Activated CD4-positive, alpha-beta T cell treated with anti-CD3 and anti-CD28 coated beads, Interleukin-2, amount 50 U/mL, for 4 hours (primary cell): Measurements from ENCODE around the gene PCNT.

Experiments used
- DNase-seq, 2 experiments: peaks; one replicate each; pipeline ENCODE4 v3.0.0-alpha.2; 2020

Gene PCNT

GRCh38 chr21:46409641-46410406 lies 85.9 kb downstream of the PCNT start:
- no peak for DNase-seq

- no peak for DNase-seq
Observed at GRCh38 chr21:46410516-46410915, 86.6 kb downstream of the PCNT start.

GRCh38 chr21:46411236-46411635 lies 87.3 kb downstream of the PCNT start:
- DNase-seq, result no peak

GRCh38 chr21:46411691-46412090 lies 87.7 kb downstream of the PCNT start:
- DNase-seq, result no peak

- no peak for DNase-seq
Observed at GRCh38 chr21:46412521-46413364, 88.8 kb downstream of the PCNT start.

GRCh38 chr21:46413365-46413696 lies 89.4 kb downstream of the PCNT start:
- DNase-seq, result no peak

GRCh38 chr21:46414965-46415275 lies 91.0 kb downstream of the PCNT start:
- no peak for DNase-seq

- DNase-seq, result no peak
Observed at GRCh38 chr21:46416551-46416950, 92.6 kb downstream of the PCNT start.

GRCh38 chr21:46418265-46418946 lies 94.5 kb downstream of the PCNT start:
- DNase-seq, result no peak

- no peak for DNase-seq
Observed at GRCh38 chr21:46420241-46421190, 96.6 kb downstream of the PCNT start.

GRCh38 chr21:46421191-46421750 lies 97.3 kb downstream of the PCNT start:
- no peak for DNase-seq

GRCh38 chr21:46421756-46422555 lies 98.0 kb downstream of the PCNT start:
- DNase-seq, result no peak

- no peak for DNase-seq
Observed at GRCh38 chr21:46422636-46423241, 98.8 kb downstream of the PCNT start.

- no peak for DNase-seq
Observed at GRCh38 chr21:46423546-46424038, 99.6 kb downstream of the PCNT start.

GRCh38 chr21:46424039-46424591 lies 100.2 kb downstream of the PCNT start:
- no peak for DNase-seq

- DNase-seq, result no peak
Observed at GRCh38 chr21:46424621-46425020, 100.7 kb downstream of the PCNT start.

- no peak for DNase-seq
Observed at GRCh38 chr21:46425041-46425440, 101.1 kb downstream of the PCNT start.

- peak in 1 of 2 experiments; percentile 10 for DNase-seq
Observed at GRCh38 chr21:46425571-46425970, 101.6 kb downstream of the PCNT start.

- DNase-seq, result no peak
Observed at GRCh38 chr21:46426313-46427046, 102.5 kb downstream of the PCNT start.

GRCh38 chr21:46427516-46427915 lies 103.6 kb downstream of the PCNT start:
- no peak for DNase-seq
